IMR-90 (cell line): Measurements from ENCODE around the gene TMEM209. TPM values are rescaled to one million over a fixed set of nuclear protein-coding genes. Genes with fewer than 3 reads are reported as not detected.

Experiments used
- ATAC-seq: fragments of 200-7000 bp; cut with Tn5 transposase; 2 replicates; pipeline ENCODE4 v1.9.1; 2020; ENCODE audit warnings: low read depth, mild to moderate bottlenecking, moderate library complexity
- BruUV-seq: library from RNA; stranded (reverse); fragments of 400-500 nt; replicated peaks from 2 replicates; lab custom pipeline; 2021; lab: Mats Ljungman, UMichigan
- CTCF ChIA-PET: fragments of 300-600 bp; formaldehyde crosslinking; extraction: SDS; loops from one replicate; lab custom pipeline; 2021; ENCODE audit warnings: antibody characterized with exemption; lab: Yijun Ruan, JAX
- POLR2A ChIA-PET: fragments of 300-600 bp; sonication (Branson Sonifier 250); formaldehyde crosslinking; loops from one replicate; lab custom pipeline; 2022; ENCODE audit warnings: antibody characterized with exemption; ENCODE audit not compliant: unreplicated experiment; lab: Charles Lee
- DNase-seq: peaks from one replicate; pipeline ENCODE4 v3.0.0; 2013
- H2AFZ ChIP-seq: replicated peaks from 2 replicates; pipeline ENCODE3; 2013; ENCODE audit warnings: low read length, mild to moderate bottlenecking; ENCODE audit not compliant: poor library complexity
- H2AK5ac ChIP-seq: 2 replicates; pipeline ENCODE4 v1.6.1; 2013; ENCODE audit warnings: low read depth, low read length, inconsistent platforms
- H2AK9ac ChIP-seq: replicated peaks from 2 replicates; pipeline ENCODE3; 2013; ENCODE audit warnings: mild to moderate bottlenecking, low read depth, low read length, moderate library complexity; ENCODE audit not compliant: poor library complexity
- H2BK120ac ChIP-seq: 2 replicates; pipeline ENCODE4 v1.6.1; 2013; ENCODE audit warnings: low read depth, low read length, inconsistent platforms
- H2BK15ac ChIP-seq: 3 replicates; pipeline ENCODE4 v1.6.1; 2013; ENCODE audit warnings: low read depth, low read length, inconsistent platforms
- H2BK20ac ChIP-seq: 2 replicates; pipeline ENCODE4 v1.6.1; 2013; ENCODE audit warnings: low read depth, mild to moderate bottlenecking, inconsistent platforms, low read length, moderate library complexity
- H2BK5ac ChIP-seq: 2 replicates; pipeline ENCODE4 v1.6.1; 2013; ENCODE audit warnings: mild to moderate bottlenecking, low read depth, low read length, inconsistent platforms; ENCODE audit not compliant: poor library complexity, severe bottlenecking
- H3K14ac ChIP-seq: replicated peaks from 2 replicates; pipeline ENCODE4 v1.6.1; 2013; ENCODE audit warnings: low read depth, low read length, inconsistent platforms
- H3K18ac ChIP-seq: 2 replicates; pipeline ENCODE4 v1.6.1; 2013; ENCODE audit warnings: low read depth, low read length, control low read depth
- H3K23ac ChIP-seq: 2 replicates; pipeline ENCODE4 v1.6.1; 2013; ENCODE audit warnings: low read depth, low read length, inconsistent platforms
- H3K27ac ChIP-seq: 2 replicates; pipeline ENCODE4 v1.5.1; 2013; ENCODE audit warnings: mild to moderate bottlenecking, control low read depth, low read length; ENCODE audit not compliant: insufficient read depth
- H3K27me3 ChIP-seq: 2 replicates; pipeline ENCODE4 v1.6.1; 2013; ENCODE audit warnings: low read length; ENCODE audit not compliant: control insufficient read depth, insufficient read depth
- H3K36me3 ChIP-seq: 2 replicates; pipeline ENCODE4 v1.6.1; 2013; ENCODE audit warnings: low read length, mixed read lengths; ENCODE audit not compliant: control insufficient read depth, insufficient read depth
- H3K4ac ChIP-seq: 2 replicates; pipeline ENCODE4 v1.6.1; 2013; ENCODE audit warnings: low read depth, low read length, inconsistent platforms
- H3K4me1 ChIP-seq: 2 replicates; pipeline ENCODE4 v1.6.1; 2013; ENCODE audit warnings: low read length, mixed read lengths; ENCODE audit not compliant: control insufficient read depth, insufficient read depth
- H3K4me2 ChIP-seq: 2 replicates; pipeline ENCODE4 v1.6.1; 2013; ENCODE audit warnings: low read depth, mild to moderate bottlenecking, control low read depth, low read length, moderate library complexity
- H3K4me3 ChIP-seq: 2 replicates; pipeline ENCODE4 v1.5.1; 2013; ENCODE audit warnings: low read depth, mild to moderate bottlenecking, control low read depth, low read length, moderate library complexity; ENCODE audit not compliant: insufficient read depth
- H3K56ac ChIP-seq: 2 replicates; pipeline ENCODE4 v1.6.1; 2013; ENCODE audit warnings: low read length, inconsistent platforms; ENCODE audit not compliant: insufficient read depth; ENCODE audit errors: extremely low read depth
- H3K79me1 ChIP-seq, 2 experiments: 2 replicates each; pipeline ENCODE4 v1.6.1; 2013; ENCODE audit warnings: low read length in 2 of 2, inconsistent platforms in 1 of 2, low read depth in 1 of 2
- H3K9ac ChIP-seq: 2 replicates; pipeline ENCODE4 v1.6.1; 2013; ENCODE audit warnings: low read depth, low read length, control low read depth
- H3K9me1 ChIP-seq: 2 replicates; pipeline ENCODE4 v1.6.1; 2013; ENCODE audit warnings: low read length, inconsistent platforms; ENCODE audit not compliant: insufficient read depth
- H3K9me3 ChIP-seq: 2 replicates; pipeline ENCODE4 v1.6.1; 2013; ENCODE audit warnings: low read length; ENCODE audit not compliant: control insufficient read depth, insufficient read depth
- H4K20me1 ChIP-seq: 2 replicates; pipeline ENCODE4 v1.6.1; 2013; ENCODE audit warnings: low read length, inconsistent platforms; ENCODE audit not compliant: insufficient read depth
- H4K5ac ChIP-seq: 2 replicates; pipeline ENCODE4 v1.6.1; 2013; ENCODE audit warnings: mild to moderate bottlenecking, low read depth, low read length, control low read depth
- H4K8ac ChIP-seq, 2 experiments: 2 replicates each; pipeline ENCODE4 v1.6.1; 2013; ENCODE audit warnings: low read depth in 2 of 2, low read length in 2 of 2, control low read depth in 1 of 2, inconsistent platforms in 1 of 2
- H4K91ac ChIP-seq: 2 replicates; pipeline ENCODE4 v1.6.1; 2013; ENCODE audit warnings: low read depth, low read length, inconsistent platforms; ENCODE audit not compliant: insufficient read depth
- MAFK ChIP-seq: IDR thresholded peaks from 2 replicates; pipeline ENCODE4 v1.6.1; 2012; ENCODE audit warnings: low read depth, low read length, improper control_type of control experiment
- RAD21 ChIP-seq: IDR thresholded peaks from 2 replicates; pipeline ENCODE4 v1.6.1; 2012; ENCODE audit warnings: low read length, improper control_type of control experiment
- RFX5 ChIP-seq: IDR thresholded peaks from 2 replicates; pipeline ENCODE4 v1.8.0; 2012; ENCODE audit warnings: low read depth, mild to moderate bottlenecking, low read length, moderate library complexity
- WGBS, 2 experiments: methylation state at CpG; one replicate each; pipeline versions ENCODE4 v1.1.5 to v1.1.7; 2013; ENCODE audit warnings: missing lambda C conversion rate in 2 of 2; ENCODE audit not compliant: insufficient read length in 1 of 2; ENCODE audit errors: extremely low coverage in 2 of 2; 5-methylcytosine and 5-hydroxymethylcytosine counted together
- dilution Hi-C: fragments of 300-500 bp; cut with HindIII; formaldehyde crosslinking; loops from one replicate; pipeline ENCODE4 v1.14.3; 2018; ENCODE audit warnings: low sequenced_read_pairs; ENCODE audit not compliant: unreplicated experiment
- in situ Hi-C: fragments of 300-500 bp; cut with MboI; formaldehyde crosslinking; loops from 3 replicates; pipeline ENCODE4 v1.14.3; 2019; ENCODE audit warnings: low sequenced_read_pairs, inconsistent platforms, mixed read lengths
- intact Hi-C: fragments of 100-400 bp; cut with micrococcal nuclease; formaldehyde crosslinking; loops from 2 replicates; pipeline ENCODE4 v1.10.0; 2022
- polyA plus RNA-seq, 3 experiments: library from polyadenylated mRNA; depleted of rRNA; stranded (reverse); fragments of >200 nt; gene quantifications; 2 replicates each; pipeline ENCODE4 v1.2.3, GENCODE V29; 2012; ENCODE audit warnings: low replicate concordance in 1 of 3
- total RNA-seq: library from RNA; depleted of rRNA; stranded (reverse); fragments of >200 nt; gene quantifications from 2 replicates; pipeline ENCODE4 v1.2.3, GENCODE V29; 2012

The TMEM209 gene
- total and polyA plus RNA-seq, 2 of the 4 experiments (the other 2 are of a cell fraction), result 8.0 to 11.3 TPM

- dilution Hi-C loops (no loop called here), intact Hi-C loops (no loop called here), in situ Hi-C loops (no loop called here)
- Histone ChIP-seq H2BK5ac (no peak overlapping the region), H3K23ac (no peak overlapping the region), H2BK15ac (no peak overlapping the region), H4K91ac (no peak overlapping the region), H3K27me3 (no peaks in the 10 kb centered on the region), H2BK20ac (no peak overlapping the region), H4K5ac (no peak overlapping the region), H2AFZ (no peak overlapping the region), H2BK120ac (no peak overlapping the region), H2AK5ac (no peak overlapping the region), H3K4me1 (no peaks in the 10 kb centered on the region), H3K4me3 (no peak overlapping the region), H3K56ac (no peak overlapping the region), H4K20me1 (no peaks in the 10 kb centered on the region), H3K9ac (no peak overlapping the region), H3K36me3 (peaks cover 17% of the 10 kb centered on the region), H3K4me2 (no peak overlapping the region), H2AK9ac (no peak overlapping the region), H3K14ac (no peak overlapping the region), H4K8ac (no peak overlapping the region), H3K9me1 (no peaks in the 10 kb centered on the region), H3K27ac (no peak overlapping the region), H3K79me1 (peaks cover 0 to 4% of the 10 kb centered on the region in 2 experiments; a peak in 3 of 4 replicates), H3K4ac (no peak overlapping the region), H3K18ac (no peak overlapping the region), H3K9me3 (no peaks in the 10 kb centered on the region)
- ChIA-PET CTCF (no interaction called here), POLR2A (no interaction called here)
- no CpG with 5 or more reads among the region's 2 CpGs for WGBS, 2 experiments
- no TSS peak for BruUV-seq
- ATAC-seq (no peak), DNase-seq (no peak)
- TF ChIP-seq MAFK, result peak; percentile 19; the same call in 1 of the 2 replicates
- TF ChIP-seq RFX5, result no peak
- no peak for TF ChIP-seq RAD21
These were observed 9.8 kb downstream of the TMEM209 start for GRCh38 chr7:130195396-130195795.
